ENCODE measurements around the gene MX1.

MX1 gene

DNA sequence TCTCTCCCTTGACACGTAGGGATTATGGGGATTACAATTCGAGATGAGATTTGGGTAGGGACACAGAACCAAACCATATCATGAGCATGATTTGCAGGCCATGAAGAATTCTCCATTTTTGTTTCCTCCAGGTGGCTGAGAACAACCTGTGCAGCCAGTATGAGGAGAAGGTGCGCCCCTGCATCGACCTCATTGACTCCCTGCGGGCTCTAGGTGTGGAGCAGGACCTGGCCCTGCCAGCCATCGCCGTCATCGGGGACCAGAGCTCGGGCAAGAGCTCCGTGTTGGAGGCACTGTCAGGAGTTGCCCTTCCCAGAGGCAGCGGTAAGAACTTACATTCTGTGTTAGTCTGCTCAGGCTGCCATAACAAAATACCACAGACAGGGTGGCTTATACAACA lies 9.7 kb downstream of the MX1 start:
- Histone ChIP-seq H3K4me3 (ENCODE audit: low read length) (no peak overlapping the region), H3K27me3 (ENCODE audit: control insufficient read depth, insufficient read depth, low read length) (no peaks in the 10 kb centered on the region), H3K9ac (ENCODE audit: low read length) (no peak overlapping the region), H3K4me1 (ENCODE audit: control insufficient read depth, low read depth, low read length) (peaks cover 6% of the 10 kb centered on the region), H3K9me3 (ENCODE audit: control insufficient read depth, low read depth, low read length) (no peaks in the 10 kb centered on the region), H3K27ac (ENCODE audit: low read length) (no peak overlapping the region), H3K36me3 (ENCODE audit: control insufficient read depth, low read depth, low read length) (no peaks in the 10 kb centered on the region)

DNA sequence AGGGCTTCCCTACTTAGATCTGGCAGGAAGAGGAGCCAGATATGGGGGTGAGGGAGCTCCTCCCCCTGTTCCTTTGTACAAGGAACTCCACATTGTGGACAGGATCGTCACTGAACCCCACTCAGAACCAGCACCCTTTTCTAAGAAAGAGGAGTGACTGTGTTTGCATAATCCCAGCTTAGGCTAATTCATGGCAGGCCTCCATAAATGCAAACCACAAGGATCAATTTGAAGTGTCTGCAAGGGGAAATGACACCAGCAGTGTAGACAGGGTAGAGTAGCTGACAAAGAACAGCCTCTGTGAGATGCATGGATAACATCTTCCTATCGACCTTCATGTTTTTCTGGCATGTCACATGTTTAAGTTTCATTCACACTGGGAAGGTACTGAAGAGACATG lies 11.7 kb downstream of the MX1 start:
- no peak overlapping the region for H3K27ac ChIP-seq (ENCODE audit: low read length)
- H3K4me1 ChIP-seq (ENCODE audit: control insufficient read depth, low read depth, low read length): peaks cover 4% of the 10 kb centered on the region
- H3K36me3 ChIP-seq (ENCODE audit: control insufficient read depth, low read depth, low read length): no peaks in the 10 kb centered on the region
- no peaks in the 10 kb centered on the region for H3K9me3 ChIP-seq (ENCODE audit: control insufficient read depth, low read depth, low read length)
- H3K9ac ChIP-seq (ENCODE audit: low read length): no peak overlapping the region
- H3K4me3 ChIP-seq (ENCODE audit: low read length): no peak overlapping the region
- H3K27me3 ChIP-seq (ENCODE audit: control insufficient read depth, insufficient read depth, low read length): no peaks in the 10 kb centered on the region

DNA sequence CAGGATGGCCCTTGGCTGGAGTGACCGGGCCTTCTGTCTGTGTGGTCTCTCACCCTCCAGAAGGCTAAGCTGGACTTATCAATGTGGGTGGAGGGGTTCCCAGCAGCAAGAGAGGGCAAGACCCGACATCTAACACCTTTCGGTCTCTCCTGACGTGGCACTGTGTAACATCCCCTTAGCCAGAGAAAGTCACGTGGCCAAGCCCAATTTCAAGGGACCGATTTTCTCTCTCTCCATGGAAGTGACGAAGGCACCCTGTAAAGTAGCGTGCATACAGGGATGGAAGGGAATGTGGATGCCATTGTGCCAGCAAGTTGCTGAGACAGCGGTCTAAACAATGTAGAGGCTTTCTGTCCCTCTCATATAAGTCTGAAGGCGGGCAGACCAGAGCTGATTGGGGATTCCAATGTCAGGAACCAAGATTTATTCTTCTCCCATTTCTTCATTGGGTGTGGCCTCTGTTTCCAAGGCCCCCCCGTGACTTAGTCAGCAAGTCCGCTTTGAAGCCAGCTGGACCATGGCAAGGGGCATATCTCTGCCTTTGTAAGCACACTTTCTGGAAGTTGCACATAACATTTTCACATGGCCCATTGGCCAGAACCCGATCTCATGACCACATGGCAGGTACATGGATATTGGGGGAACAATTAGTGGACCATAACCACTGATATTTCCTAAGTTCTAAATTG lies 12.5 kb downstream of the MX1 start:
- no peak overlapping the region for H3K27ac ChIP-seq (ENCODE audit: low read length)
- no peak overlapping the region for H3K4me3 ChIP-seq (ENCODE audit: low read length)
- H3K4me1 ChIP-seq (ENCODE audit: control insufficient read depth, low read depth, low read length): no peaks in the 10 kb centered on the region
- H3K9me3 ChIP-seq (ENCODE audit: control insufficient read depth, low read depth, low read length): no peaks in the 10 kb centered on the region
- no peaks in the 10 kb centered on the region for H3K27me3 ChIP-seq (ENCODE audit: control insufficient read depth, insufficient read depth, low read length)
- no peak overlapping the region for H3K9ac ChIP-seq (ENCODE audit: low read length)
- no peaks in the 10 kb centered on the region for H3K36me3 ChIP-seq (ENCODE audit: control insufficient read depth, low read depth, low read length)

DNA sequence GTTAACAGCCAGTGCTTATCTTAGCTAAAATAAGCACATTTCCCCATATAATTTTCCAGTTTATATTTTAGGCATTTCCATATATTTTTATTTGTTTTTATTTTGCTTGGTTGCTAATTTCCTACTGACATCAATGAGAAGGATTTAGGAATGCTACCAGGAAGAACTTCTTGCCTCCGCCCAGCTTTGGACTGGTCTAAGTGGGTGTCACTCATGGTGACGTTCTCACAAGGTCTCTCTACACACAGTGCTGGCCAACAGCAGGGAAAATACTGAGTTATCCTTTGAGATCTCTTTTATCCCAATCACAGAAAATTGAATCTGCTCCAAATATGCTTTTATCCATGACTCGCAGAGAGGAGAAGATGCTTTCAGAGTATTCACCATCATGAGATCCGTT lies 13.2 kb downstream of the MX1 start:
- Histone ChIP-seq H3K4me3 (ENCODE audit: low read length) (no peak overlapping the region), H3K27ac (ENCODE audit: low read length) (no peak overlapping the region), H3K36me3 (ENCODE audit: control insufficient read depth, low read depth, low read length) (no peaks in the 10 kb centered on the region), H3K4me1 (ENCODE audit: control insufficient read depth, low read depth, low read length) (no peaks in the 10 kb centered on the region), H3K9ac (ENCODE audit: low read length) (no peak overlapping the region), H3K9me3 (ENCODE audit: control insufficient read depth, low read depth, low read length) (no peaks in the 10 kb centered on the region), H3K27me3 (ENCODE audit: control insufficient read depth, insufficient read depth, low read length) (no peaks in the 10 kb centered on the region)

DNA sequence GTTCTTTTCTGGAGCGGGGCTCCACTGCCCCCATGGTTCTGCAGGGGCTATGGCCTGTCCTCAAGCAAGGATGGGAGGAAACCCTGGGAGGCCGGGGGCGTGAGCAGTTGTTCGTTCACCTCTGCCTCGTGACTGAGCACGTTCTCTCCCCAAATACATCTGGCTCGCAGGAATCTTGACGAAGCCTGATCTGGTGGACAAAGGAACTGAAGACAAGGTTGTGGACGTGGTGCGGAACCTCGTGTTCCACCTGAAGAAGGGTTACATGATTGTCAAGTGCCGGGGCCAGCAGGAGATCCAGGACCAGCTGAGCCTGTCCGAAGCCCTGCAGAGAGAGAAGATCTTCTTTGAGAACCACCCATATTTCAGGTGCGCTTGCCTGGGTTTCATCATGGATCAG lies 15.5 kb downstream of the MX1 start:
- Histone ChIP-seq H3K4me3 (ENCODE audit: low read length) (no peak overlapping the region), H3K4me1 (ENCODE audit: control insufficient read depth, low read depth, low read length) (no peaks in the 10 kb centered on the region), H3K27ac (ENCODE audit: low read length) (no peak overlapping the region), H3K36me3 (ENCODE audit: control insufficient read depth, low read depth, low read length) (no peaks in the 10 kb centered on the region), H3K9ac (ENCODE audit: low read length) (no peak overlapping the region), H3K27me3 (ENCODE audit: control insufficient read depth, insufficient read depth, low read length) (no peaks in the 10 kb centered on the region), H3K9me3 (ENCODE audit: control insufficient read depth, low read depth, low read length) (no peaks in the 10 kb centered on the region)

DNA sequence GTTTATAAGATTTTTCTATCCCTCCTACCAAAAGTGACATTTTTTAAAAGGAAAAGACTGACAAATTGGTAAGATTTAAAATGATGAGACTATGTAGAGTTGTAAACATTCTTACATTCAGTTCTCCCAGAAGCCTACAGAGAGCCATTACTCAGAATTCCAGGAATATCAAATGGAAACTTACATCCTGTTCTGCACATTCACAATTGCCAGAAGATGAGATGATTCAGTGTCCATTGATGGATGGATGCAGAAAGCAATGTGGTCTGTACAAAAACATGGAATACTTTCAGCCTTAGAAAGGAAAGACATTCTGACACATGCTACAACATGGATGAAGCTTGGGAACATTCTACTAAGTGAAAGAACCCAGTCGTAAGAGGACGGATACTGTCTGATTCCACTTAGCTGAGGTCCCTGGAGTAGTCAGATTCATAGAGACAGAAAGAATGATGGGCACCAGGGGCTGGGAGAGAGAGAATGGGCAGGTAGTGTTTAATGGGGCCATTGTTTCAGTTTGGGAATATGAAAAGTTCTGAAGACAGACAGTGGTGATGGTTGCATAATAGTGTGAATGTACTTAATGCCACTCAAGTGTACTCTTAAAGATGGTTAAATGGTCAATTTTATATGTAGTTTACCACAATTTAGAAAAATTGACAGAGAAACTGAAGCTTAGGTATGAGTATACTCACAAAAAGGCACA lies 16.6 kb downstream of the MX1 start:
- no peaks in the 10 kb centered on the region for H3K27me3 ChIP-seq (ENCODE audit: control insufficient read depth, insufficient read depth, low read length)
- no peaks in the 10 kb centered on the region for H3K36me3 ChIP-seq (ENCODE audit: control insufficient read depth, low read depth, low read length)
- no peaks in the 10 kb centered on the region for H3K9me3 ChIP-seq (ENCODE audit: control insufficient read depth, low read depth, low read length)

DNA sequence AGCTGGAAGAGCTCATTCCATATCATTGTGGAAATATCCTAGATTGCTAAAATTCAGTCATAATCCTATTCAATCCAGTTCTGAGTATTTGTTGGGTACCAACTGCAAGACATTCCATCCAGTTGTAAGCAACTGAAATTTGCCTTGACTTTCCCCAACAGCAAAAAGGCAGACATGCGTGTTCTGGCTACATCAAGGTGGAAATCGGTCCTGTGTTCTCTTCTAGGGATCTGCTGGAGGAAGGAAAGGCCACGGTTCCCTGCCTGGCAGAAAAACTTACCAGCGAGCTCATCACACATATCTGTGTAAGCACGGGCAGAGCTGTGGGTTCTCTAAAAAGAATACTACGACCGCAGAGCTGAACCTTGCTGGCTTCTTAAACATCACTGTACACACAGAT lies 17.5 kb downstream of the MX1 start:
- no peaks in the 10 kb centered on the region for H3K36me3 ChIP-seq (ENCODE audit: control insufficient read depth, low read depth, low read length)
- H3K27me3 ChIP-seq (ENCODE audit: control insufficient read depth, insufficient read depth, low read length): no peaks in the 10 kb centered on the region

More for the DNA sequence above, 16.6 kb downstream of the MX1 start:
- Histone ChIP-seq H3K4me1 (ENCODE audit: control insufficient read depth, low read depth, low read length) (no peaks in the 10 kb centered on the region), H3K9ac (ENCODE audit: low read length) (no peak overlapping the region), H3K27ac (ENCODE audit: low read length) (no peak overlapping the region), H3K4me3 (ENCODE audit: low read length) (no peak overlapping the region)

DNA sequence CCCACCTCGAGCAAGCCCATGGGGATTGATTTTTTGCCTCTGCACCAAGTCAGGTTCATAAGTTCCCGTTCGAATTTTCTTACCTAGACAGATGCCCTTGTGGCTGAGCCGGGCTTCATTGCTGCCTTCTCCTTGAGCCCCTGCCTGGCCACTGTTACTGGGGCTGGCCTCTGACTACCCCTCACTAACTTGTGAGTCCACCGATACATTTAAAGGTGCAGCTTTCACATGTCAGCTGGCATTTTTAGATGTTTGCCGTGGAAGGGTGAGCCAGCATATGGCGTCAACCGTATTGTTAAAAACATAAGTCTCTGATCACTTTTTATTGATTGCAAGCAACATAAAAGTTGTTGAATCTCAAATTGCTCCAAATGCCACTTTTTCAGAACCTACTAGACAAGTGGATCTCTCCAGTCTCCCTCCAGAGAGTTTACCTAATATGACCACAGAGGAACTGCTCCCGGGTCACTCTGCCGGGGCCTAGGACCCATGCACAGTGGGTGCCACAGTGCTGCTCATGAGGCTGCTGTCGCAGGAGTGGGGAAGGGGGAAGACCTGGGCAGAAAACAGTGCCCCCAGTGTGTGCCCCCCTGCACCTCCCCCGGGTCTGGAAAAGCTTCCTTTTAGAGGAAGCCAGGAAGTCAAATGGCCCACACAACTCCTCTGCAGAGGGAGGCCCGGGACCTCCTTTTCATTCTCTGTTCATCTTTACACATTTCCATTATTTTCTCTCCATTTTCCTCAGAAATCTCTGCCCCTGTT lies 18.8 kb downstream of the MX1 start:
- Histone ChIP-seq H3K27me3 (ENCODE audit: control insufficient read depth, insufficient read depth, low read length) (no peaks in the 10 kb centered on the region), H3K9me3 (ENCODE audit: control insufficient read depth, low read depth, low read length) (no peaks in the 10 kb centered on the region), H3K36me3 (ENCODE audit: control insufficient read depth, low read depth, low read length) (no peaks in the 10 kb centered on the region), H3K9ac (ENCODE audit: low read length) (no peak overlapping the region), H3K27ac (ENCODE audit: low read length) (no peak overlapping the region), H3K4me3 (ENCODE audit: low read length) (no peak overlapping the region), H3K4me1 (ENCODE audit: control insufficient read depth, low read depth, low read length) (no peaks in the 10 kb centered on the region)

More for the DNA sequence above, 17.5 kb downstream of the MX1 start:
- Histone ChIP-seq H3K9me3 (ENCODE audit: control insufficient read depth, low read depth, low read length) (no peaks in the 10 kb centered on the region), H3K27ac (ENCODE audit: low read length) (no peak overlapping the region), H3K4me3 (ENCODE audit: low read length) (no peak overlapping the region), H3K9ac (ENCODE audit: low read length) (no peak overlapping the region), H3K4me1 (ENCODE audit: control insufficient read depth, low read depth, low read length) (no peaks in the 10 kb centered on the region)

DNA sequence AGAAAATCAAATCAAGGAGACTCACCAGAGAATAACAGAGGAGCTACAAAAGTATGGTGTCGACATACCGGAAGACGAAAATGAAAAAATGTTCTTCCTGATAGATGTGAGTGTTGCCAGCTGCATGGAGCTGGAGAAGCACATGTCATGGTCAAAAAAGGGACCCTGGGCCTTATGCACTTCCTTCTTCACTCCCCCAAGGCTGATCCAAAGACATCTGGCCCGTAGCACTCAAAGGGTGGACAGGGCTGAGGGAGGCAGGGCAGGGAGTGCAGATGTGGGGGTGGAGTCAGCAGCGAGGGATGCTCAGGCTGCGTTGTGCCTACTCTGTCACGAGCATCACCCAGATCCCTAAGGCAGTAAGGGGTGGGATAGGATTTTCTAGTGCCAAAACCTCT lies 19.4 kb downstream of the MX1 start:
- Histone ChIP-seq H3K4me3 (ENCODE audit: low read length) (no peak overlapping the region), H3K9me3 (ENCODE audit: control insufficient read depth, low read depth, low read length) (no peaks in the 10 kb centered on the region), H3K36me3 (ENCODE audit: control insufficient read depth, low read depth, low read length) (no peaks in the 10 kb centered on the region), H3K27me3 (ENCODE audit: control insufficient read depth, insufficient read depth, low read length) (no peaks in the 10 kb centered on the region), H3K4me1 (ENCODE audit: control insufficient read depth, low read depth, low read length) (no peaks in the 10 kb centered on the region), H3K9ac (ENCODE audit: low read length) (no peak overlapping the region), H3K27ac (ENCODE audit: low read length) (no peak overlapping the region)

DNA sequence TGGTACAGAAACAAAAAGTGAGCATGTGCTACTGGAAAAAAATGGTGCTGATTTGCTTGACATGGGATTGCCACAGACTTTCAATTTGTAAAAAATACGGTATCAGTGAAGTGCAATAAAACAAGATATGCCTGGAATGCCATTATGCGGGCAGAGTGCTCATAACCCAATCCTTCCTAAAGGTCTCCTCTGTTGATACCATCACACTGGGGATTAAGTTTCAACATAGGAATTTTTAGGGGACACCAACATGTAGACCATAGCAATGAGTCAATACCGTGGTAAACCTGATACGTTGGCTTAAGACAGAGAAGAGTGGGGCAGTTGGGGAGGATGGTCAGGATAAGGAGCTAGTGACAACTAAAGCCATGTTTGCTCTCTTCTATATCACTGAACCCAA lies 20.5 kb downstream of the MX1 start:
- H3K36me3 ChIP-seq (ENCODE audit: control insufficient read depth, low read depth, low read length): no peaks in the 10 kb centered on the region
- no peaks in the 10 kb centered on the region for H3K4me1 ChIP-seq (ENCODE audit: control insufficient read depth, low read depth, low read length)
- H3K4me3 ChIP-seq (ENCODE audit: low read length): no peak overlapping the region
- H3K27me3 ChIP-seq (ENCODE audit: control insufficient read depth, insufficient read depth, low read length): no peaks in the 10 kb centered on the region
- H3K27ac ChIP-seq (ENCODE audit: low read length): no peak overlapping the region
- no peak overlapping the region for H3K9ac ChIP-seq (ENCODE audit: low read length)
- no peaks in the 10 kb centered on the region for H3K9me3 ChIP-seq (ENCODE audit: control insufficient read depth, low read depth, low read length)

DNA sequence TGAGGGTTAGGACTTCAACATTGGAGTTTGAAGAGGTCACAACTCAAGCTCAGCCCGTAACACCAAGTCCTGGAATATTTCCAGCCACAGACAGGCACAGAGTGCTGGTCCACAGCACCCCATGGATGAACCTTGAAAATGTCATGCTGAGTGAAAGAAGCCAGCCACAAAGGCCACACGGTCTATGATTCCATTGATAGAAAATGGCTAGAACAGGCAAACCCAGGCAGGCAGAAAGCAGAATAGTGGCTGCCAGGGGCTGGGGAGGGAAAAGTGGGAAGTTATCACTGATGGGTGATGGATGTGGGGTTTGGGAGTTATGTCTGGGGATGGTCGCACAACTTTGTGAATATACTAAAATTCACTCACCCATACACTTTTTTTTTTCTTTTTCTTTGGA lies 21.3 kb downstream of the MX1 start:
- Histone ChIP-seq H3K36me3 (ENCODE audit: control insufficient read depth, low read depth, low read length) (no peaks in the 10 kb centered on the region), H3K9ac (ENCODE audit: low read length) (no peak overlapping the region), H3K9me3 (ENCODE audit: control insufficient read depth, low read depth, low read length) (no peaks in the 10 kb centered on the region), H3K27ac (ENCODE audit: low read length) (no peak overlapping the region), H3K27me3 (ENCODE audit: control insufficient read depth, insufficient read depth, low read length) (no peaks in the 10 kb centered on the region), H3K4me1 (ENCODE audit: control insufficient read depth, low read depth, low read length) (no peaks in the 10 kb centered on the region), H3K4me3 (ENCODE audit: low read length) (no peak overlapping the region)

Data from iPS-18a (cell line).